GM12892 (cell line): Measurements from ENCODE around the gene BCL11B.
"Not testable (repeated sequence)": the region's sequence is repeated elsewhere in the genome, so short reads cannot be mapped to it uniquely, and the experiment has no call there.

Source experiments
- POLR2A ChIP-seq: IDR thresholded peaks from 2 replicates; pipeline ENCODE4 v1.6.1; 2011; ENCODE audit warnings: low read depth, low read length, control low read depth
- POLR2AphosphoS5 ChIP-seq: IDR thresholded peaks from 2 replicates; pipeline ENCODE4 v1.6.1; 2011; ENCODE audit warnings: low read depth, low read length, control low read depth
- TAF1 ChIP-seq: IDR thresholded peaks from 2 replicates; pipeline ENCODE4 v1.6.1; 2011; ENCODE audit warnings: low read depth, mild to moderate bottlenecking, control low read depth, low read length, borderline replicate concordance

- TF ChIP-seq POLR2A, POLR2AphosphoS5, TAF1: not testable (repeated sequence)
These were observed 43.2 kb downstream of the BCL11B start for GRCh38 chr14:99228760-99229159.
